Activated T-helper 2 cell treated with anti-CD3 and anti-CD28 coated beads, Interferon-gamma antibody, Interleukin-2, Interleukin-4, amounts not matched to agents 10 μg/mL and 5 μg/mL and 100 μg/mL, durations not matched to agents 14 hours and 24 hours and 36 hours (primary cell): ENCODE data around the gene KIF6. TPM values are rescaled to one million over a fixed set of nuclear protein-coding genes. Genes with fewer than 3 reads are reported as not detected.

ENCODE experiments used
- DNase-seq: peaks from one replicate; pipeline ENCODE4 v3.0.0; 2021; ENCODE audit warnings: low spot score
- H3K27ac Mint-ChIP-seq: one replicate; pipeline ENCODE4 v1.8.0; 2021; ENCODE audit warnings: mixed read lengths
- H3K27me3 Mint-ChIP-seq: one replicate; pipeline ENCODE4 v1.8.0; 2021; ENCODE audit warnings: low read depth, mixed read lengths
- H3K36me3 Mint-ChIP-seq: one replicate; pipeline ENCODE4 v1.8.0; 2021; ENCODE audit warnings: low read depth, mixed read lengths
- H3K4me1 Mint-ChIP-seq: one replicate; pipeline ENCODE4 v1.8.0; 2021; ENCODE audit warnings: low read depth, mixed read lengths
- H3K4me3 Mint-ChIP-seq: one replicate; pipeline ENCODE4 v1.8.0; 2021; ENCODE audit warnings: low read depth, mild to moderate bottlenecking, moderate library complexity, mixed read lengths
- H3K9me3 Mint-ChIP-seq: one replicate; pipeline ENCODE4 v1.8.0; 2021; ENCODE audit warnings: mixed read lengths
- intact Hi-C: fragments of 100-400 bp; cut with micrococcal nuclease; formaldehyde crosslinking; loops from one replicate; pipeline ENCODE4 v1.15.1; 2023
- total RNA-seq: library from RNA; stranded (reverse); gene quantifications from 2 replicates; pipeline ENCODE4 v1.2.3, GENCODE V29; 2022

KIF6 gene
- total RNA-seq, 1 donor from 2014 or later, result 0.25 TPM

GRCh38 chr6:39347206-39347605 is 378.0 kb downstream of the KIF6 start:
- Mint-ChIP-seq H3K9me3 (no peaks in the 10 kb centered on the region), H3K4me1 (no peaks in the 10 kb centered on the region), H3K36me3 (no peaks in the 10 kb centered on the region), H3K27me3 (no peaks in the 10 kb centered on the region), H3K4me3 (no peak overlapping the region), H3K27ac (no peak overlapping the region)
- intact Hi-C loops, result loop anchor here (10.0 kb wide), 1 partner anchor 958 kb away; no protein-coding TSS in a partner anchor
- no peak for DNase-seq

GRCh38 chr6:39344821-39345280 is 380.4 kb downstream of the KIF6 start:
- Mint-ChIP-seq H3K36me3 (no peaks in the 10 kb centered on the region), H3K27ac (no peak overlapping the region), H3K9me3 (no peaks in the 10 kb centered on the region), H3K27me3 (no peaks in the 10 kb centered on the region), H3K4me1 (no peaks in the 10 kb centered on the region), H3K4me3 (no peak overlapping the region)
- intact Hi-C loops, result loop anchor here (10.0 kb wide), 1 partner anchor 960 kb away; no protein-coding TSS in a partner anchor
- DNase-seq, result no peak

- Mint-ChIP-seq H3K27me3 (peaks cover 7% of the 10 kb centered on the region), H3K9me3 (no peaks in the 10 kb centered on the region), H3K4me1 (no peaks in the 10 kb centered on the region), H3K36me3 (no peaks in the 10 kb centered on the region), H3K27ac (no peak overlapping the region), H3K4me3 (no peak overlapping the region)
- intact Hi-C loops, result loop anchor here (10.0 kb wide), 1 partner anchor 961 kb away; no protein-coding TSS in a partner anchor
- DNase-seq, result no peak
Observed at GRCh38 chr6:39343396-39343870, 381.8 kb downstream of the KIF6 start.

- Mint-ChIP-seq H3K4me1 (no peaks in the 10 kb centered on the region), H3K27me3 (peaks cover 13% of the 10 kb centered on the region), H3K27ac (no peak overlapping the region), H3K36me3 (no peaks in the 10 kb centered on the region), H3K9me3 (no peaks in the 10 kb centered on the region), H3K4me3 (no peak overlapping the region)
- intact Hi-C loops, result loop anchor here (10.0 kb wide), 1 partner anchor 962 kb away; no protein-coding TSS in a partner anchor
- DNase-seq, result no peak
Observed at GRCh38 chr6:39342692-39343395, 382.4 kb downstream of the KIF6 start.

- H3K4me1 Mint-ChIP-seq, result no peaks in the 10 kb centered on the region
- H3K27me3 Mint-ChIP-seq, result peaks cover 17% of the 10 kb centered on the region
- no peaks in the 10 kb centered on the region for H3K36me3 Mint-ChIP-seq
- H3K9me3 Mint-ChIP-seq, result no peaks in the 10 kb centered on the region
- intact Hi-C loops, result loop anchor here (10.0 kb wide), 1 partner anchor 963 kb away; no protein-coding TSS in a partner anchor
- no peak overlapping the region for H3K27ac Mint-ChIP-seq
- H3K4me3 Mint-ChIP-seq, result no peak overlapping the region
- no peak for DNase-seq
Observed at GRCh38 chr6:39341937-39342336, 383.3 kb downstream of the KIF6 start.

- no peaks in the 10 kb centered on the region for H3K9me3 Mint-ChIP-seq
- H3K27me3 Mint-ChIP-seq, result peaks cover 20% of the 10 kb centered on the region
- intact Hi-C loops, result loop anchor here (10.0 kb wide), 1 partner anchor 963 kb away; no protein-coding TSS in a partner anchor
- no peaks in the 10 kb centered on the region for H3K36me3 Mint-ChIP-seq
- no peak overlapping the region for H3K4me3 Mint-ChIP-seq
- no peak for DNase-seq
- peaks cover 3% of the 10 kb centered on the region for H3K4me1 Mint-ChIP-seq
- H3K27ac Mint-ChIP-seq, result no peak overlapping the region
Observed at GRCh38 chr6:39341352-39341751, 383.9 kb downstream of the KIF6 start.

GRCh38 chr6:39339868-39340550 is 385.2 kb downstream of the KIF6 start:
- intact Hi-C loops, result loop anchor here (10.0 kb wide), 1 partner anchor 965 kb away; no protein-coding TSS in a partner anchor
- Mint-ChIP-seq H3K27ac (no peak overlapping the region), H3K27me3 (peaks cover 26% of the 10 kb centered on the region), H3K36me3 (no peaks in the 10 kb centered on the region), H3K4me3 (no peak overlapping the region), H3K4me1 (peaks cover 10% of the 10 kb centered on the region), H3K9me3 (no peaks in the 10 kb centered on the region)
- DNase-seq, result no peak

- intact Hi-C loops, result no loop called here
- DNase-seq, result no peak
- H3K27ac Mint-ChIP-seq, result no peak overlapping the region
- peaks cover 10% of the 10 kb centered on the region for H3K4me1 Mint-ChIP-seq
- H3K9me3 Mint-ChIP-seq, result no peaks in the 10 kb centered on the region
- H3K4me3 Mint-ChIP-seq, result no peak overlapping the region
- H3K36me3 Mint-ChIP-seq, result no peaks in the 10 kb centered on the region
- H3K27me3 Mint-ChIP-seq, result peaks cover 26% of the 10 kb centered on the region
Observed at GRCh38 chr6:39339096-39339867, 385.9 kb downstream of the KIF6 start.

- Mint-ChIP-seq H3K9me3 (no peaks in the 10 kb centered on the region), H3K27ac (no peak overlapping the region), H3K36me3 (no peaks in the 10 kb centered on the region), H3K4me3 (no peak overlapping the region), H3K4me1 (peaks cover 10% of the 10 kb centered on the region), H3K27me3 (peaks cover 26% of the 10 kb centered on the region)
- DNase-seq, result no peak
- intact Hi-C loops, result no loop called here
Observed at GRCh38 chr6:39338397-39338796, 386.8 kb downstream of the KIF6 start.

GRCh38 chr6:39335780-39336545 is 389.2 kb downstream of the KIF6 start:
- Mint-ChIP-seq H3K4me1 (peaks cover 10% of the 10 kb centered on the region), H3K36me3 (no peaks in the 10 kb centered on the region), H3K4me3 (no peak overlapping the region)

GRCh38 chr6:39333644-39334438 is 391.4 kb downstream of the KIF6 start:
- intact Hi-C loops, result no loop called here
- Mint-ChIP-seq H3K36me3 (no peaks in the 10 kb centered on the region), H3K27me3 (peaks cover 34% of the 10 kb centered on the region), H3K4me3 (no peak overlapping the region), H3K4me1 (peaks cover 10% of the 10 kb centered on the region), H3K27ac (no peak overlapping the region), H3K9me3 (no peaks in the 10 kb centered on the region)
- no peak for DNase-seq

More at GRCh38 chr6:39335780-39336545, 389.2 kb downstream of the KIF6 start:
- Mint-ChIP-seq H3K27ac (no peak overlapping the region), H3K9me3 (no peaks in the 10 kb centered on the region), H3K27me3 (peaks cover 38% of the 10 kb centered on the region)
- DNase-seq, result peak; percentile 14
- intact Hi-C loops, result no loop called here
